GM10266 (cell line): Measurements from ENCODE around the gene DMTF1.
"Not testable (repeated sequence)": the region's sequence is repeated elsewhere in the genome, so short reads cannot be mapped to it uniquely, and the experiment has no call there.

ENCODE experiments used
- DNase-seq: peaks from one replicate; pipeline ENCODE4 v3.0.0; 2012; ENCODE audit errors: extremely low spot score
- CTCF ChIP-seq: IDR thresholded peaks from 2 replicates; pipeline ENCODE4 v1.5.1; 2012; ENCODE audit warnings: mild to moderate bottlenecking, low read depth; ENCODE audit not compliant: control insufficient read depth, insufficient read depth; ENCODE audit errors: missing control alignments

The DMTF1 gene

GRCh38 chr7:87192784-87193487 lies 40.7 kb downstream of the DMTF1 start:
- DNase-seq = no peak
- no peak for TF ChIP-seq CTCF

GRCh38 chr7:87193912-87194311 lies 41.7 kb downstream of the DMTF1 start:
- no peak for TF ChIP-seq CTCF
- DNase-seq = no peak

GRCh38 chr7:87199241-87199640 lies 47.0 kb downstream of the DMTF1 start:
- TF ChIP-seq CTCF = no peak
- DNase-seq = no peak

- no peak for DNase-seq
- no peak for TF ChIP-seq CTCF
Observed at GRCh38 chr7:87199700-87200450, 47.6 kb downstream of the DMTF1 start.

- no peak for DNase-seq
- no peak for TF ChIP-seq CTCF
Observed at GRCh38 chr7:87202208-87202607, 50.0 kb downstream of the DMTF1 start.

GRCh38 chr7:87202705-87203104 lies 50.5 kb downstream of the DMTF1 start:
- no peak for DNase-seq
- TF ChIP-seq CTCF = no peak

GRCh38 chr7:87203929-87204328 lies 51.7 kb downstream of the DMTF1 start:
- DNase-seq = not testable (repeated sequence)
